Measurements from ENCODE around the gene CCDC152.
"Not testable (repeated sequence)": the region's sequence is repeated elsewhere in the genome, so short reads cannot be mapped to it uniquely, and the experiment has no call there.

CCDC152 gene

DNA sequence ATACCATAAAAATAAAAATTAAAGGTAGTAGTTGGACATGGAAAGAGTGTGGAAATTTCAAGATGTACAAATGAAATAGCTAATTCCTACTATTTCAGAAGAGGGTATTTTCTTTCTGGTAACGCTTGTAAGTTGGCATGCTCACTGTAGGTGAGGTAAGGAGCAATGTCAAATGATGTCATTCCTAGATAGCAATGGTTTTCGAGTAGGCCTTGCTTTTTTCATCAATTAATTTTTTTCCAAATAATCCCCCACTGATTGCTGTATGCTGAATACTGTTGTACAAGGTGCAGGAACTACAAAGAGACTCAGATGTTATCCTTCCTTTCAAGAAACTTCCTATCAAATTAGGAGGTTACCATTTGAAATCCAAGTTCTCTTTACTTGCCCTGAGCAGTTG, 56.0 kb downstream of the CCDC152 start:
- no peak for DNase-seq (ENCODE audit: low spot score)

DNA sequence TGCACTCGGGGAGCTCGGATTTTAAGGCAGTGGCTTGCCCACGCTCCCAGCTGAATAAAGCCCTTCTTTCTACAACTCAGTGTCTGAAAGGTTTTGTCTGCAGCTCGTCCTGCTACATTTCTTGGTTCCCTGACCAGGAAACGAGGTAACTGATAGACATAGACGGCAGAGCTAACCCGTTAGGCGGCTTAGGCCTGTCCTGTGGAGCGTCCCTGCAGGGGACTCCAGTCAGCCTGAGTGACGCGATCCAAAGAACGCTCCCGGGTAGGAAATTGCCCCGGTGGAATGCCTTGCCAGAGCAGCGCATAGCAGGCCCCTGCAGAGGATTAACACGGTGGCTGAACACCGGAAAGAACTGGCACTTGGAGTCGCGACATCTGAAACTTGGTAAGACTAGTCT, 56.9 kb downstream of the CCDC152 start:
- peak; percentile 88 for DNase-seq (ENCODE audit: low spot score)

DNA sequence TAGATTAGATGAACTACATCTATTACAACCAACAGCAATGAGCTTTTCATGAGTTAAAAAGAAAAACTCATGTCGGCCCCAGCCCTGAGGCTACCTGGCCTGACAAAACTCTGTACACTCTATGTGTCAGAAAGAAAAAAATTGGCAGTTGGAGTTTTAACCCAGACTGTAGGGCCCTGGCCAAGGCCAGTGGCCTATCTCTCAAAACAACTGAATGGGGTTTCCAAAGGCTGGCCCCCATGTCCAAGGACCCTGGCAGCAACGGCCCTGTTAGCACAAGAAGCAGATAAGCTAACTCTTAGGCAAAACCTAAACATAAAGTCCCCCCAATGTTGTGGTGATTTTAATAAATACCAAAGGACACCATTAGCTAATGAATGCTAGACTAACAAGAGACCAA, 59.9 kb downstream of the CCDC152 start:
- DNase-seq (ENCODE audit: low spot score), result not testable (repeated sequence)

DNA sequence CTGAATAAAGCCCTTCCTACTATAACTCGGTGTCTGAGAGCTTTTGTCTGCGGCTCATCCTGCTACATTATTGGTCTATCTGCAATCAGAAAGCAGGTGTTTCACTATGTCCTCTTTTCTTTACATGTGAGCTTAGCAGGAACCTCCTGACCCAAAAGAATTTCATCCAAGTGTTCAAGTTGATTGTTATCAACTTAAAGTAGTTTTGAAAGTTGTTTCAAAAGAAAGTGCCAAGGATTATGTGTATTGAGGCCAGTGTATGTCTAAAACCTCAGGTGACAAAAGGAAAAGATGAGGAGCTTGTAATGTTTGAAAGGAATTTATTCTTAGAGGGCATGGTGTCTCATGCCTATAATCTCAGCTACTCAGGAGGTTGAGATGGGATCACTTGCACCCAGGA, 63.1 kb downstream of the CCDC152 start:
- no peak for DNase-seq (ENCODE audit: low spot score)

DNA sequence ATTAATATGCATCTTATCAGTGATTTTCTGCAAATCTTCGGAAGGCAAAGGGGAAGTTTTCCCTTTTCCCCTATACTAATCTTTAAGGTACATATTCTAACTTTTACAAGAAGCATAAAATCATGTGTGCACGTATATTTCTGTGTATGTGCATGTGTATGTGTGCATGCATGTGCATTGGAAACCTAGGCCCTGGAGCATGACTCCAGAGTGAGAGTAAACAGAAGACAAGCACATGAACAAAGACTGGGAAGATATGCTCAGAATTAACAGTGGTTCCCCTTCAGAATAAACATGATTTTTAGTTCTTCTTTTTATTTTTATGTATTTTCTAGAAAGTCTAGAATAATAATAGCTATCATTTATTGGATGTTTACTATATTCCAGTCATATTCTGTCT, 65.9 kb downstream of the CCDC152 start:
- no peak for DNase-seq (ENCODE audit: low spot score)

- no peak for DNase-seq (ENCODE audit: low spot score)
Observed at GRCh38 chr5:42824347-42824976, 67.8 kb downstream of the CCDC152 start.

GRCh38 chr5:42825422-42826148, 69.0 kb downstream of the CCDC152 start:
- no peak for DNase-seq (ENCODE audit: low spot score)

DNA sequence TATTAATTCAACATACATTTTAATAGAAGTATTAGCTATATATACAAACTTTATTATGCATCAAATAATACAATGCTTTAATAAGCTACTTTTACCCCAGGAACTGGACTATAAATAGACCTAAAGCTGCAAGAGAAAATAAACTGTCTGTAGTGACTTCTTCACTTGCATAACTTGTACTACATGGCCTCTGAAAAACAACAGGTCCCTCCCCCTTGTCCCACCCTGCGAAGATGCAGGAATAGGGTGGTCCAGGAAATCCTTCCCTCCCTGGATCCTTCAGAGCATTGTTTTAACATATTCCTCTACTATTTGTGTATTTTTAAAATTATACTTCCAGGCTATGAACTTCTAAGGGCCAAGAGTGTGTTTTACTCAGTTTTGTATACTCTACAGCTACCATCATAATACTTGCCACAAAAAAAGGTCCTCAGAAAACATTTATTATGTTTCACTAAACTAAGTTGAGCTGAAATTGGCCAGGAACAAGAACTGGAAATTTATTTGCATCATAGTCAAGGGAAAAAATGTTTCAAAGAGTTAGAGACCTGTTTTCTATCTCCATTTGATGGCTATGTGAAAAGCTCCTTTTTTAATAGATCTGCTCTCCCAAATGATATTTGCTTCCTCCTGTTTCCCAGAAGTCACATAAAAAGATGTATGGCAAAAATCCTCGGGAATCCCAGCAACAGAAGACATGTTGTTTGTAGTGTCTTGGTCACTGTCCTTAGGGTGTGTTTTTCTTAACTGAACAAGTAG, 70.3 kb downstream of the CCDC152 start:
- DNase-seq (ENCODE audit: low spot score), result no peak

DNA sequence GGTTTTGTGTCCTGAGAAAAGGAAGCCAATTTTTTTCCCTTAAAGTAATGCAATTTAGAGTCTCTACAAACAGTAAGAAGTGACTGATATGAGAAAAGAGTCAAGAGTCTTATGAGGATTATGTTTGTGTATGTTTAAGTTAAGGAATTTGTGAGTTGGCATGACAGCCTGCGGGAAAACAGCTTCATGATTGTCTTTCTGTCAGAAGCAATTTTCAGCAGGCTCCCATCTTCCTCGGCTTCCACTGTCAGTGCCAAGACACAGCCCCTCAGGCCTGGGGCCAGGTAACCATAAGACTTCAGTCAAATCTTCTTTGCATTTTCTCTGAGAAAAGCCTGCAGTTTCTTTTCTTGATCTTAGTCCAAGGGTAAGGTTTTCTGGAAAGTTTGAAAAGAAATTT, 72.1 kb downstream of the CCDC152 start:
- no peak for DNase-seq (ENCODE audit: low spot score)

DNA sequence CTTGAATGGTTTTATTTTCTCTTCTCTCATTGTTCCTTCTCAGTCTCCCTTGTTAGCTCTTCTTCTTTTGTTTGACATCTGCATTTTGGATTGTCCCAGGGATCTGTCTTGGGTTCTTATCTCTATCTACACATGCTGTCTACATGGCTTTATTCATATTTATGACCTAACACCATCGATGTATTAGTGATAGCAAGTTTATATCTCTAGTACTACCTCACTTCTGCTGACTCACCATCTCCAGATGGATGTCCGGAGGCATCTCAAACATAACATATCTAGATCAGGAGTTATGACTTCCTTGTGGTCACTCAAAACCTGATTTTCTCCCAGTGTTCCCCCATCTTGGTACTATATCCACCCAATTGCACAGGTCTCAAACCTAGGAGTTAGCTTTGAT, 74.3 kb downstream of the CCDC152 start:
- no peak for DNase-seq (ENCODE audit: low spot score)

DNA sequence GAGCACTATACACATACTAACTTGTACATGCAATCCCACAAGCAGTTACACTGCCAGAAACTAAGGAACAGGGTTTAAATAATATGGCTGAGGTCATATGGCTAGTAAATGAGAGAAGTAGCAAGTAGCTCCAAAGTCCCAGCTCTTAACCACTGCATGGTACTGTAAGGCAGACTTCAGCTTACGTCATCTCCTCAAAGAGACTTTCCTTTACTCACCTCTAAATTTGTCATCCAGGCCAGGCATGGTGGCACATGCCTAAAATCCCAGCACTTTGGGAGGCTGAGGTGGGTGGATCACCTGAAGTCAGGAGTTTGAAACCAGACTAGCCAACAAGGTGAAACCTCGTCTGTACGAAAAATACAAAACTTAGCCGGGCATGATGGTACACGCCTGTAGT, 75.4 kb downstream of the CCDC152 start:
- DNase-seq (ENCODE audit: low spot score), result no peak

GRCh38 chr5:42836070-42836769, 79.6 kb downstream of the CCDC152 start:
- no peak for DNase-seq (ENCODE audit: low spot score)

DNA sequence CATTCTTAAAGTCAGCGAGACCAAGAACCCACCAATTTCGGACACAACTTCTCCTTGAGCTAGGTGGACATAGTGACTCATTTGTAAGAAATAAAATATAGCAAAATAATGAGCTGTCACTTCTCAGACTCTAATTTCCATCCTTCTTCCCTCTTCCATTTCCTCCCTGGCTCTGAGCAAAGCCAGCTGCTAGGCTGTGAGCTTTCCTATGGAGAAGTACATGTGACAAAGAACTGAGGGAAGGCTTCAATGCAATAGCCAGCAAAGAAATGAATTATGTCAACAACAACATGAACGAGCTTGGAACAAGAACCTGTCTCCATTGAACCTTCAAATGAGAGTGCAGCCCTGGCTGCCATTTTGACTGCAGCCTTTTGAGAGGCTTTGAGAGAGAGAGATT, 81.0 kb downstream of the CCDC152 start:
- DNase-seq (ENCODE audit: low spot score), result no peak

DNA sequence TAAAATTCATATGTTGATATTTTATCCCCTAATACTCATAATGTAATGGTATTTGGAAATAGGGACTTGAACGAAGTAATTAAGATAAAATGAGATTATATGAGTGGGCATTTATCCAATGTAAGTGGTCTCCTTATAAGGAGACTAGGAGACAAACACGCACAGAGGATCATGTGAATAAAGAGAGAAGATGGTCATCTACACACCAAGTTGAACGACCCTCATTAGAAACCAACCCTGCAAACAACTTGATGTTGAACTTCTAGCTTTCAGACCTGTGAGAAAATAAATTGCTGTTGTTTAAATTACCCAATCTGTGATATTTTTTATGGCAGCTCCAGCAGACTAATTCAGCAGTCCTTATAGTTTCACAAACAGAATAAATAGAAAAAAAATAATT, 82.6 kb downstream of the CCDC152 start:
- DNase-seq (ENCODE audit: low spot score), result no peak

GRCh38 chr5:42840269-42840668, 83.7 kb downstream of the CCDC152 start:
- no peak for DNase-seq (ENCODE audit: low spot score)

DNA sequence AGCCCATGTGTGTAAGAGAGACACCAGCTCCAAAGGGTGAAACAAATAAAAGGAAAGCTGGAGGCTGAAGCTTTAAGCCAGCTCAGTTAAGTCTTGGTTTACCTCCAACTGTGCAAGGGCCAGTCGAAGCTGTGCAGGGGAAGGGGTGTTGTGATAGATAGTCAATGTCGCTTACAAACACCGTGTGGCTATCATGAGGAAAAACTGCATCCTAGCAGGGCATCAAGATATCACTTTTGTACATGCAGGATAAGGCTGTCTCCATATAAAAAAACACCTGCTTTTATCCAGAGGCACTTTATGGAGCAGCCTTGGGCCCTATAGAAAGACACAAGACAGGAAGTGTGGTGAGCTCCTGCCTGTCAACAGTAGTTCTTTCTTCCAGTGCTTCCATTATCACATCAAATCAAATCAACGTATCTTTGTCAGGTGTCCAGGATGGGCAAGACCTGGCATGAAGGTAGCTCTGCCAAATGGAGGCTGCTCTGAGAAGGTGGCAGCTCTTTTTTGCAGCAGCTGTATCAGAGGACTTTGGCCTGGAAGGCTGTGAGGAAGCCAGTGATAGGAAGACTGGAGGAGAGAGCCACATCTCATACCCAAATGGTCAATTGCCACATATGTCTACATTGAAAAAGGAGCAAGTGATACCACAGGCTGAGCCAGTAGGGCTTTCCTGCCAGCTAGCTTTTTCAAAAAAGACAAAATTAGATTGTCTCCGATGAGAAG, 84.4 kb downstream of the CCDC152 start:
- no peak for DNase-seq (ENCODE audit: low spot score)

- DNase-seq (ENCODE audit: low spot score), result no peak
Observed at GRCh38 chr5:42842921-42843641, 86.5 kb downstream of the CCDC152 start.

- no peak for DNase-seq (ENCODE audit: low spot score)
Observed at GRCh38 chr5:42843675-42844292, 87.2 kb downstream of the CCDC152 start.

DNA sequence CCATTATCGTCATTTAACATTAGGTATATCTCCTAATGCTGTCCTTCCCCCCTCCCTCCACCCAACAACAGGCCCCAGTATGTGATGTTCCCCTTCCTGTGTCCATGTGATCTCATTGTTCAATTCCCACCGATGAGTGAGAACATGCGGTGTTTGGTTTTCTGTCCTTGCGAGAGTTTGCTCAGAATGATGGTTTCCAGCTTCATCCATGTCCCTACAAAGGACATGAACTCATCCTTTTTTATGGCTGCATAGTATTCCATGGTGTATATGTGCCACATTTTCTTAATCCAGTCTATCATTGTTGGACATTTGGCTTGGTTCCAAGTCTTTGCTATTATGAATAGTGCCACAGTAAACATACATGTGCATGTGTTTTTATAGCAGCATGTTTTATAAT, 87.8 kb downstream of the CCDC152 start:
- not testable (repeated sequence) for DNase-seq (ENCODE audit: low spot score)

GRCh38 chr5:42848545-42848944, 91.9 kb downstream of the CCDC152 start:
- DNase-seq (ENCODE audit: low spot score), result no peak

GRCh38 chr5:42851481-42851880, 94.9 kb downstream of the CCDC152 start:
- no peak for DNase-seq (ENCODE audit: low spot score)

All from ecto neural progenitor cell (in vitro differentiated cells).